ENCODE measurements around the gene FBXL5.
A peak's percentile ranks its signal among the peaks of the same experiment; 100 is the strongest.

The FBXL5 gene

DNA sequence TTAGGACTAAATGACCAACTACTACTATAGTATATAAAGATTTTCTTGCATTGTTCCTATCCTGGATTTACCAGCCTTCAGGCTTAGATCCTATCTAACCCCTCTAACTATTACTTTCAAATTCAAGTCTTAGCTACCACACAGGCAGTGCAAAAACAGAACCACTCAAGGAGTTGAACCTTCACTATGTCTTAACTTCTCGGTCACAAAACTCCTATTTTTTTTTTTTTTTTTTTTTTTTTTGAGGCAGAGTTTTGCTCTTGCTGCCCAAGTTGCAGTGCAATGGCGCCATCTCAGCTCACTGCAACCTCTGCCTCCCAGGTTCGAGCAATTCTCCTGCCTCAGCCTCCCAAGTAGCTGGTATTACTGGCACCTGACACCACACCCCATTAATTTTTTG, 20.2 kb upstream of the FBXL5 start:
- DNase-seq, result no peak

DNA sequence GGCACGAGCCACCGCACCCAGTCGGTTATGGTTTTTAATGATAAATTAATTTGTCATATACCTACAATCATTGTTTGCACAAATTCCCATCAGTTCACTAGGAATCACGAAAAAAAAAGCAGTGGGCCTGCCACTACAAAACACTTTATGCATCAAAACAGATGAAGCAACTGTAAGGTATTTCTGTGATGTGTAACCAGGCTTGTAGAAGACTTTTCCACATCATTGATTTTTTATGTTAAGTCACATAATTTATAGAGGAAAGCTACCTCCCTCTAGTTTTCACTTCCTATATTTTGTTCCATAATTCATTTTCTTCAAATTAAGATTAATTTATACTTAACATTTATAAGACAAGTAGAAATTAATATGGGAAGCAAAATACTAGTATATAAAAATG, 19.8 kb upstream of the FBXL5 start:
- DNase-seq, result no peak

DNA sequence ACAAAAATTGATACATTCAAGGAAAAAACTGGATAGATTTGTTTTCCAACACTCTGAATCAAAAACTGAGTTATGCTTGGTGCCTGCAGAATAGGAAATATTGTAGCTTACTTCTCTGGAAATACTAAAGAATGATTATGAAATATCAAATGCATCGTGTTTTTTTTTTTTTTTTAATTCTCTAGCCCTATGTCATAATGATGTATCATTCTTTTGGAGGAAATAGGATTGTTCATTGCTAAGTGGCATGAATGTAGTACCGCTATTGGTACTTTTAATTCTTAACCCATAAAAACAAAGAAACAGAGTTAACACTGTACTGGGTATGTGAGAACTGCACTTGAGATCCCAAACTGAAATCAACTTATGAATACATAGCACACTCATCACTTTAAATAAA, 18.9 kb upstream of the FBXL5 start:
- DNase-seq, result no peak

DNA sequence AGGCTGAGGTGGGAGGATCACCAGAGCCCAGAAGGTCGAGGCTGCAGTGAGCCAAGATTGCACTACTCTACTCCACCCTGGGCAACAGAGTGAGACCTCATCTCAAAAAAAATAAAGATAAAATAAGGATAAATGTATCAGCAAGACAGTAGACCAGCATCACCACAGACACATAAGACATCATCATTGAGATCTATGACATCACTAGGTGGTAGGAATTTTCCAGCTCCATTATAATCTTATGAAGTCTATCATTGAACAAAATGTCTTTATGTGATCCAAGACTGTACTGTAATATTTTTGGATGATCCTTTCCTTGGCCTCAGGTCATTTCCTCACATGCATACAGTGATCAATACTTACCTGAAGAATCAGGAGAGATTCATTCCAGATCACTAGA, 18.2 kb upstream of the FBXL5 start:
- no peak for DNase-seq

DNA sequence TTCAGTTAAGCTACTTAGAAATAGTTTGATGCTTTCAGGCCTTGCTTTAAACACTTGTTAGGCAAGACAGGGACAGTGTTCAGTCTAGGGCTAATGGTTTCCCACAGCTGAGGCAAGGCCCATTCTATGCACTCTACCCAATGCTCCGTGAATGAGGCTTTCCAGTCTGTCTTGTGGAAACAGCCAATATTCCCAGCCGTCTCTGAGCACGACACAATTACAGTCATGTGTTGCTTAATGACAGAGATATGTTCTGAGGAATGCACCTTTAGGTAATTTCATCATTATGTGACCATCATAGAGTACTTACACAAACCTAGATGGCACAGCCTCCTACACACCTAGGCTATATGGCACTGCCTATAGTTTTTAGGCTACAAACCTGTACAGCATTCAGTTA, 16.9 kb upstream of the FBXL5 start:
- DNase-seq, result no peak

DNA sequence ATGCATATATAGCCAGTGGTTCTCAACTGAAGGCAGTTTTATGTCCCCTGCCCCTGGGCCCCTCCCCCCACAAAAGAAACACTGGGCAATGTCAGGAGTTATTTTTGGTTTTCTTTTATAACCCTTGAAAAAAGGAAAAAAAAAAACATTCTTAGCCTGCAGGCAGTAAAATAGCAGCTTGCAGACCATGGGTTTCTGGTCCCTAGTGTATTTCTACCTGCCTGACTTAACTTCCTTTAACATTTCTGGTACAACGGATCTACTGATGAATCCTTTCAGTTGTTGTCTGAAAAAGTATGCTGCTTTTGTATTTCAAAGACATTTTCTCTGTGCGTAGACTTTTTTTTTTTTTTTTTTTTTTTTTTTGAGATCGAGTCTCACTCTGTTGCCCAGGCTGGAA, 15.4 kb upstream of the FBXL5 start:
- no peak for DNase-seq

DNA sequence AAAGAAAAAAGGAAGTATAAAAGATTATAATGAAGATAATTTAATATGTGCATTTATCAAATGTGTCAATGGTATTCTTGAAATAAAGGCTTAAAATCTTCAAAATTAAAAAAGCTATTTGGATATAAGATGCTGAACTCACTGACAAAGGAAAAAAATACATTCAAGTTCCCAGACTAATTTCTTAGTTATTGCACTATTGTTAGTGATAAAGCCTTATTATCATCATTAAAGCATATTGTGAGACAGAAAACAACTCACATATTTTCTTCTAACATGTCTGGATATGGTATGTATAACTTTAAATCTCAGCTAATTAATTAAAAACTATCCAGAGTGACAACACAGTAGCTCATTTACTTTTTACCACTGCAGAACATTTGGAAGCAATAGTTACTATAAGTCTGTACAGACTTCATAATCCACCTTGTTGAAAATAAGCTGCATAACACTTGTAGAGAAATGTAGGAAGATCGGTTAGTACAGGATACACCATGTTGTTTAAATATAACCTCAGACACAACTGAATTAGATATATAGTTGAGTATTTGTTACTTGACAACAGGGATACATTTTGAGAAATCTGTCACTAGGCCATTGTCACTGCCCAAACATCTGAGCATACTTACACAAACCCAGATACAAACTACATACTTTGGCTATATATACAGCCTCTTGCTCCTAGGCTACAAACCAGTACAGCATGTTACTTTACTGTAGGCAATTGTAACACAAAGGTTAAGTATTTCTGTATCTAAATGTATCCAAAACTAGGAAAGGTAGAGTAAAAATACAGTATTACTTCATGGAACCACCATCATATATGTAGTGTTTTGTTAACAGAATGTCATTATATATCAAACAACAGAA, 13.6 kb upstream of the FBXL5 start:
- no peak for DNase-seq

DNA sequence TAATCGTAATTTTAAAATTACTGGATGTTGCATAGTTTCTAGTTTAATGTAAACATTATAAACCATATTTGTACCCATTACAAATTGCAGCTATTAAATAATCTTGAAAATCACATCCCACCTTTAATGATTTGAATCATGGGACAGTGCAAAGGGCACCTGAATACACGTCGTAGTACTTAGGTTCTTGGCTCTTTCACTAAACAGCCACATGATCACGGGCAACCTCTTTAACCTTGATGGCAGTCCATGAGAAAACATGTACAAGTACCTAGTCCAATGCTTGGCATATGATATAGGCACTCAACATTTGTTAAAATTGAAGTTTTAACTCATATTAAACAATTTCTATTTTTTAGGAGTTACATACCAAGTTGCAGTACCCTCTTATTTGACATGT, 11.8 kb upstream of the FBXL5 start:
- DNase-seq, result no peak

DNA sequence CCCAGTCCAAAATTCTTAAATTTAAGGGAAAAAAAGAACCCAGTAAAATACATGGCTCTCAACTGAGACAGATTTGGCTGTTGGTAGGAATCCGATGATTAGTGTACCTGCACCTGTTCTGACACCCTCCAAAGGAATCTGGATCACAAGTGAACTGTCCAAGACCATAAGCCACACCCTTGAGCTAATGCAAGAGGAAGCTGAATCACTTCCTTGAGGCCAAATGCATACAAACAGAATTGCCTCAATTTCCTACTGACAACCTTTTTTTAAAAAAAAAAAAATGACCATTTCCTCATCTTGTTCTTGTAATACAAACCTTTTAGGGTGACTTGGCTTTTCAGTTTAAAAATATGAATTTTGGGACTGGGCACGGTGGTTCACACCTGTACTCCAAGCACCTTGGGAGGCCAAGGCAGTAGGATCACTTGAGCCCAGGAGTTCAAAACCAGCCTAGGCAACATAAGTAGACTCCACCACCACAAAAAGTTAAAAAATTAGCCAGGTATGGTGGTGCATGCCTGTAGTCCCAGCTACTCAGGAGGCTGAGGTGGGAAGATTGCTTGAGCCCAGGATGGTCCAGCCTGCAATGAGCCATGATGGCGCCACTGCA, 10.7 kb upstream of the FBXL5 start:
- DNase-seq, result no peak

DNA sequence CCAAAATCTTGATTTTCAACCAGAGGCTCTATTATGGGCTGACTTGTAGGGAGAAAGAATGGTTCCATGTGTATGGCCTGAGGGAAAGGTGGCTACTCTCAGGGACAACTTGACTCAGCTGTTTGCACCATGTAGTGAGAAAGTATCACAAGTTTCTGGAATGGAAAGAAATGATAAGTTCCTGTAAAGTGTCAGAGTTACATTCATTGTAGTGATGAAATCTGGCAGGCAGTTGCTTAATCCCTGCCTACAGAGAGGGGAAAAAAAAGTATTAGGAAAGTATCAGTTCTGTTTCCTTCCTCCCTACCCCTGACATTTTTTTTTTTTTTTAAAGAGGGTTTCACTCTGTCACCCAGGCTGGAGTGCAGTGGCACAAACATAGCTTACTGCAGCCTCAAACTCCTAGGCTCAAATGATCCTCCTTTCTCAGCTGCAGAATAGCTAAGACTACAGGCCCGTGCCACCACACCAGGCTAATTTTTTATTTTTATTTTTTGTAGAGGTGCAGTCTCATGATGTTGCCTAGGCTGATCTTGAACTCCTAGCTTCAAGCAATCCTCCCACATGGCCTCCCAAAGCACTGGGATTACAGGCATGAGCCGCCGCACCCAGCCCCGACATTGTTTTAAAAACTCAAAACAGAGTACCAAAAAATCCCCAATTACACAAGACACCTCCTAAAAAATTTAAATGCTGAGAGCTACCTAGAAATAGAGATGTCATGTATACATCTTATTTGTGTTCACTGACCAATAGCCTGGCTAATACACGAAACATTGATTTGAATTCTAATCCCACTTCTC, 4.8 kb upstream of the FBXL5 start:
- DNase-seq, result no peak

DNA sequence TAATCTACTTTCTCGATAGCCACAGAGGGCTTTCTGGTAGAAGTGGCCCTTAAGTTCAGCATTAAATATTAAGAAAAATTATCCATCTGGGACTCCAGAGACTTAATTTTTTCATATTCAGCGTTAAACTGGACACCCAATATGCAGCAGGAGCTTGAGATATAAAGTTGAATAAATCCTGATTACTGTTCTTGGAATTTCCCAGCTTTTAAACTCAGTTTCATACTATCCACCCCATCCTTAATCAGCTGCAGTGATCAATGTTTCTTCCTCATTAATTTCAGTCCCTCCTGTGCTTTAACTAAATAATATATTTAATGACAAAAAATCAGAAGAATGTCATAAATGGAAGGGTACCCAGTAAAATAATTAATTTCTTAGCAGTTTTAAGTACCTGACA, 3.6 kb upstream of the FBXL5 start:
- DNase-seq, result no peak

DNA sequence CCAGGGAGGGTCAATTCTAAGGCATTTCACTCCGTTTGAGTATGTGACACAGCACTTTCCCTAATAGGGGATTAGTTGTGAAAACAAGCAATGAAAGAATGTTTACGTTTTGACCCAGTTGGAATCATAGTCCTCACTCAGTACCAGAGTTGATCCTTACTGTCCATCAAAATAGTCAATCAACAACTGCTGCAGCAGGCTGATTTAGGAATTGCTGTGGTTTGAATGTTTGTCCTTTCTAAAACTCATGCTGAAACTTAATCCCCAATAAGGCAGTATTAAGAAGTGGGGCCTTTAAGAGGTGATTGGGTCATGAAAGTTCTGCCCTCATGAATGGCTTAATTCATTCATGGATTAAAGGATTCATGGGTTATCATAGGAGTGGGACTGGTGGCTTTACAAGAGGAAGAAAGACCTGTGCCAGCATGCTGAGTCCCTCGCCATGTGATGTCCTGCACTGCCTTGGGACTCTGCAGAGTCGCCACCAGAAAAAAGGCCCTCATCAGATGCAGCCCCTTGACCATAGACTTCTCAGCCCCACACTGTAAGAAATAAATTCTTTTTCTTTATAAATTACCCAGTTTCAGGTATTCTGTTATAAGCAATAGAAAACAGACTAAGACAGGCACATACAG, 3.1 kb upstream of the FBXL5 start:
- DNase-seq, result no peak

DNA sequence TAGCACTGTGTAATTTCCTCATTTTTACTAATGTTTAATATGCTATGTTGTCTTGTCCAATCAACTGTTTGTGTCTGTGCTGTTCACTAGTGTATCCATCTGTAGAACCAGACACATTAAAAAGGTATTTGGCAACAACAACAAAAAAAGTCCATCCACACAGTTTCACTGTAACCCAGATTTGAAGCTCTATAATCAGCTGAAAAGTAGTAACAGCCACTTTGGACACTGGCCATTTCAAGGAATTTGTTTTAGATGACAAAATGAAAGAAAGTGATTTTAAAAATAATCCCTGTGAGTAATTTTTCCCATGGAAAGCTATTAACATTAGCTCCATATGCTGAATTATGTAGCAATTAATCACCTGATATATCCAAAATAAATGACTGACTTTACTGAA, 2.2 kb upstream of the FBXL5 start:
- no peak for DNase-seq

DNA sequence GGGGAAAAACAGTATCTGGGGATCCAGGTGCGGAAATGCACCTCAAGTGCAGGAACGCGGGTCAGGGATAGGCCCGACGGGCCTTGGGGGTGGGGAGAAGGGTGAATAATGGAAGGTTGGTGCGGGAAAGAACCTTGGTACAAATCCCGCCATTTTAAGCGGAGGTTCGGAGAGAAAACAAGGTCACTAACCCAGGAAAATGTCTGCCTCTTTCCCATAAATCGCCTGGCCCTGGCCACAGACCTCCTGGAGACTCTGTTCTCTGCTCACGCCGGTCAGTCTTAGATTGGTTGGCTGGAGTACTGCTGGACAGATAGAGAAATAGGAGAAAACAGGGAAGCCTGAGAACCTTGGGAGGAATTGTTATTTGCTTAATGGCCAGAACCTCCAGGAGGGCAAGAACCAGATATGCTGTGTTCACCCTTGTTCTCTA, 897 bp upstream of the FBXL5 start:
- no peak for DNase-seq

DNA sequence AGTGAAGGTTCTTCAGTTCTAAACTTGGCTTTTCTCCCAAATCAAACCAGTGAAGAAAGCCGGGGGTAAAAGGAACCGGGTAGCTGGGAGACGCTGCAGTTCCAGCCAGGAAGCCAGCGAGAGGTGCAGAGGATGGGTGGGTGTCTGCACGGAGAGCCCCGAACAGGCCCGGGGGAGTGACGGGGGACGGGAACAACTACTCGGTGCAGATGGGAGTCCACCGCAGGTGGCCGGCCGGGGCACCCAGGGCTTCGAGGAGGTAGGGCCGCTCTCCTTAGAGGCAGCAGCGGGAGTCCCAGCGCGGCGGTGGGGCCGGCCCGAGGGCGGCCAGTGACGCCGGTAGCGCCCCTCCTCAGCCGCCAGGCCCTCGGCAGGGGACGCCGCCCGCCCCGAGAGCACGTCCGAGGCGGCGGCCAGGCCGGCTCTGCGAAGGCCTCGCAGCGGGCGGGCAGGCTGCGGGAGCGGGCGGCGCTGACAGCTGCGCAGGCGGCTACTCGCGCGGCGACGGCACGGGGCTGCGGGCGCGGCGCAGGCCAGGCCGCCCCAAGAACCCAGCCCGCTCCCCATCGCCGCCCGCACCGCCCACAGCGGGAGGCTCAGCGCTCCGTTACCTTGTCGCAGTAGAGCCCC, 449 bp downstream of the FBXL5 start:
- DNase-seq, result peak; percentile 34

DNA sequence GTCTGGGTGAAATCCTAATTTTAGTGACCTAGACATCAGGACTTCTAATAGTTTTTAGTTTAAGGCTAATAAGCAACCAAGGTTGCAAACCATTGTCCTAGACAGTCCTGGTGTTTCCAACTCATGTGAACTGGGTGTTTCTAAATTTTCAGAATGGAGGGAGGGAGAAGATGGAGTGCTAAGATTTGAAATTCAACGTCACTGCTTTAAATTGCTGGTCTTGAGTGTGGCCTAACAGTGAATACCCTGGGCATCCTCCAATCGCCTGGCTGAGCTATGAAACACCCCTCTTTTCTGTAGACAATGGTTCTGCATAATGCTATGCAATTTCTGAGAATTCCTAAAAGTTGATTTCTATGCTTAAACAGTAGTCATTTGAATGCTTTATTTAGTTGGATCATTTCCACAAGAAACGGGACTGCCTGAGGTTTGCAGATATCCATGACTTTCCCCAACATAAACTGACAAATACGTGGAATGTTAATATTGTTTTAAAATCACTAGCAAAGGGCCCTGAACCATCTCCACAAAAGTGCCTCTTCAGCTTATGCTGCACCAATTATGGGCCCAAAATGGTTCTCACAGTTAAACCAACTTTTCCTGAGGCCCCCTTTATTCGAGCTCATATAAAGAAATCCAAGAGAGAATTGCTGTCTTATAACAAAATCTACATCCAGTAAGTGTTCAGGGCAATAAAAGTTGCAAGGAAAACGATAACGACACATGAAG, 1.1 kb downstream of the FBXL5 start:
- DNase-seq, result no peak

DNA sequence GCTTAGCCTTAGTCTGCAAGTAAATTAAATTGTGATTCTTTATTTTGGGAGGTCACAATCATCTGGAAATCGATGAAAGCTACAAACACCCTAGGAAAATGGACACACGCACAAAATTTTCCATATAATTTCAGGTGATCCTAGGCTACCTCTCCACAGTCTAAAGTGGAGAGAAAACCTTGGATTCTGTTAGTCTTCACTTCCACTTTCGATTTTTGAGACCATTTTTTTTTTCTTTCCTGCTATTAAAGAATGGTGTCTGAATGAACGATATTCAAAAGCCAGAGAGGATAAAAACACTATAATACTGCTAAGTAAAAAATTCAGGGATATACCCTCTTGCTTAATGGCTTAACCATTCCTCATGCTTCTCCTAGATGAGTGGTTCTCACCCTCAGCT, 1.7 kb downstream of the FBXL5 start:
- no peak for DNase-seq

DNA sequence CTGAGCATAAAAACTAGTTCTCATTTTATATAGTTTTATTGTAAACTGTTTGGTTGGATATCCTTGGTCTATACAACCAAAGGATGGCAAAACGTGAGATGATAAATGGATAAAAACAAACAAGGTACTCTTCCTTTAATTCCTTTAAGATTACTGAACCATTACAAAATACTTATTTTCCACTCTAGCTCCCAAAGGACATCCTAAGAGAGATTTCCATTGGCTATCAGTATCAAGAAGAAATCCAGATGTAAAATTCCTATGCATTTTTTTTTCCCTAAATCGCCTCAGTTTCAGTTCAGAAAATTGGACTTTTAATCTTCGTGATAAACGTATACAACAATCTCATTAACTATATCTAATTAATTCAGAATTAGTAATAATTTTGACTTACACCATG, 2.3 kb downstream of the FBXL5 start:
- no peak for DNase-seq

DNA sequence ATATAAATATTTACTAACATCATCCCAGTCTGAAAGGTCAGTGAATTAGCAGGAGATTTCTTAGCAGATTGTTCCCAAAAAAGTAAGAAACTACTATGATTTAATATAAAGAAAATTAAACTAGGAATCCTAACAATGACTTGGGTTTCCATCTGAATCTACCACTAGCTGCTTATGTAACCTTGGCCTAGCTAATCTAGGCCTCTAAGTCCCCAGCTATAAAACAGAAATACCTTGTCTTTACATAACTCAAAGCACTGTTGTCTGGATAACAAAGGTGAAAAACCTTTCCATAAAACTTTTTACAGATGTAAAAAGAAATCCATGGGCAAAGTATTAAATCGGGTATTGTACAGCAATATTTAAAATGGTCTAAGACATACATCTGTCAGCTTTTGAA, 3.0 kb downstream of the FBXL5 start:
- no peak for DNase-seq

DNA sequence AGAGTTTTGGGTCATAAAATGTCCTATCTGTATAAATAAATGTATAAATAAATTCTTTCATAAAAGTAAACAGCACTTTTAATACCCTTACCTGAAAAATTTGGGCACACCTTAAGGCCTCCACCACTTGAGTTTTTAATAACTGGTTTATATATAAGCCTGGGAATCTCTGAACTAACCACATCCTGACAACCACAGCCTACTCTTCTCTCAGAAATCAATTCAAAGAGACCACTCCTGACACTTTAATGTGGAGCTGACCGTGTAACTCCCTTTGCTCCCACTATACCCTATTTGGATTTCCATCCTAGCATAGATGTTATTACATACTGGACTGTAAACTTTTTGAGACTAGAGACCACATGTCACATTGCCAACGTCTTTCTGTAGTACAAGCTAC, 3.5 kb downstream of the FBXL5 start:
- no peak for DNase-seq

DNA sequence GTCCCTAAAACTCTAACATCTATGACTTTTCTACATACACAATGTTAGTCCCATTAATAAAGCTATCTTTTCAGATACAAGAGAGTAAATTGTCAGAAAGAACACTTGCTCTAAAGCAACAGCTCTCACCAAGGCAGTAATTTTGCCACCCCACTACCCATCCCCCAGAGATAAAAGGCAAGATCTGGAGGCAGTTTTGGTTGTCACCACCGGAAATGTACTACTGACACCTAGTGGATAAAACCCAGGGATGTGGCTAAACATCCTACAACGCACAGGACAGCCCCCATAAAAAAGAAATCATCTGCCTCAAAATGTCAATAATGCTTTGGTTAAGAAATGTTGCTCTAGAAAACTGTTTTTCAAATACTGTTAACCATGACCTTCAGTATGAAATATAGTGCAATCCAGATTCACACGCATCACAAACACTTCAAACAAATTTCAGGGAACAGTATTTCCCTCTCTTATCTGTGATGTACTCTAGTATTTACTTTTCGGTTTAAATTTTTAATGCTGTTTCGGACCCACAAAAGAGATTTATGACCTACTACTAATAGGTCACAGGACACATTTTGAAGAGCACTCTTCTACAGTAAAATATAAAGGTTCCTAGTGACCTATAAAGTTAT, 5.1 kb downstream of the FBXL5 start:
- DNase-seq, result peak; percentile 57

DNA sequence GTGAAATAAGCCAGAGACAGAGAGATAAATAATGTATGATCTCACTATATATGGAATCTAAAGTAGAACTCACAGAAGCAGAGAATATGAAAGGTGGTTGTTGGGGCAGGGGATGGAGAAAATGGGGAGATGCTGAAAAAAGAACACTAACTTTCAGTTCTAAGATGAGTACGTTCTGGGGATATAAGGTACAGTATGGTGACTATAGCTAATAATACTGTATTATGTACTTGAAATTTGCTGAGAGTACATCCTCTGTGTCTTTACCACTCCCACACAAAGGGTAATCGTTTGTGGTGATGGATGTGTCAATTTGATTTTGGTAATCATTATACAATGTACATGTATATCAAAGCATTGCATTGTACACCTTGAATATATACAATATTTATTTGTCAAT, 6.6 kb downstream of the FBXL5 start:
- DNase-seq, result no peak

Data from activated gamma-delta T cell treated with Interleukin-2 at 50 U/mL for 16 hours (primary cell).